Astrocyte of the spinal cord (primary cell): Measurements from ENCODE around the gene NRXN3.

Source experiments
- DNase-seq: peaks from one replicate; pipeline ENCODE4 v3.0.0; 2011; ENCODE audit warnings: low read depth, low spot score
- H3K4me3 ChIP-seq: 2 replicates; pipeline ENCODE4 v1.5.1; 2011; ENCODE audit warnings: low read depth, mild to moderate bottlenecking, low read length, moderate library complexity
- in situ Hi-C: cut with HindIII; loops from 2 replicates; pipeline ENCODE4 v1.10.0; 2017; ENCODE audit warnings: low sequenced_read_pairs
- TF ChIP-seq, protein P1 (sequence below): IDR thresholded peaks from 2 replicates; pipeline ENCODE4 v1.5.1; 2012; ENCODE audit warnings: low read depth, mild to moderate bottlenecking, low read length, inconsistent platforms

NRXN3 gene

DNA sequence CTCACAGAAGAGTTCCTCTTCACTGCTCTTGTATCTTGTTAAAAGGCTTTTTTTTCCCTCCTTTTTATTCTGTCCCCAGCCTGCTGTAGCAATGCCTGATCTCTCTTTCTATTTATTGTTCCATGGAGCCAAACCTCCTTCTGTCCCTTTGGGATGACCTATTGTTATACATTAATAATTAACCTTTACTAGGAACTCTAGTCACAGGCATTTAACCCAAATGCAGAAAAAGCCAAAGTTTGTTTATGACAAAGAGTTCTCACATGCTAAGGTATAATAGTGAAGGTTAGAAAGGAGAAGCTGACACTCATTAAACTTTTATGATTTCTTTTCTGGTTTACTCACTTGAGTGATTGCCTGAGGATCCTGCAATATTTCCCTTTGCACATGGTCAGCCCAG lies 535.8 kb downstream of the NRXN3 start:
- TF ChIP-seq, protein P1, sequence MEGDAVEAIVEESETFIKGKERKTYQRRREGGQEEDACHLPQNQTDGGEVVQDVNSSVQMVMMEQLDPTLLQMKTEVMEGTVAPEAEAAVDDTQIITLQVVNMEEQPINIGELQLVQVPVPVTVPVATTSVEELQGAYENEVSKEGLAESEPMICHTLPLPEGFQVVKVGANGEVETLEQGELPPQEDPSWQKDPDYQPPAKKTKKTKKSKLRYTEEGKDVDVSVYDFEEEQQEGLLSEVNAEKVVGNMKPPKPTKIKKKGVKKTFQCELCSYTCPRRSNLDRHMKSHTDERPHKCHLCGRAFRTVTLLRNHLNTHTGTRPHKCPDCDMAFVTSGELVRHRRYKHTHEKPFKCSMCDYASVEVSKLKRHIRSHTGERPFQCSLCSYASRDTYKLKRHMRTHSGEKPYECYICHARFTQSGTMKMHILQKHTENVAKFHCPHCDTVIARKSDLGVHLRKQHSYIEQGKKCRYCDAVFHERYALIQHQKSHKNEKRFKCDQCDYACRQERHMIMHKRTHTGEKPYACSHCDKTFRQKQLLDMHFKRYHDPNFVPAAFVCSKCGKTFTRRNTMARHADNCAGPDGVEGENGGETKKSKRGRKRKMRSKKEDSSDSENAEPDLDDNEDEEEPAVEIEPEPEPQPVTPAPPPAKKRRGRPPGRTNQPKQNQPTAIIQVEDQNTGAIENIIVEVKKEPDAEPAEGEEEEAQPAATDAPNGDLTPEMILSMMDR, result no peak
- H3K4me3 ChIP-seq, result no peak overlapping the region
- DNase-seq, result no peak
- in situ Hi-C loops, result no loop called here

DNA sequence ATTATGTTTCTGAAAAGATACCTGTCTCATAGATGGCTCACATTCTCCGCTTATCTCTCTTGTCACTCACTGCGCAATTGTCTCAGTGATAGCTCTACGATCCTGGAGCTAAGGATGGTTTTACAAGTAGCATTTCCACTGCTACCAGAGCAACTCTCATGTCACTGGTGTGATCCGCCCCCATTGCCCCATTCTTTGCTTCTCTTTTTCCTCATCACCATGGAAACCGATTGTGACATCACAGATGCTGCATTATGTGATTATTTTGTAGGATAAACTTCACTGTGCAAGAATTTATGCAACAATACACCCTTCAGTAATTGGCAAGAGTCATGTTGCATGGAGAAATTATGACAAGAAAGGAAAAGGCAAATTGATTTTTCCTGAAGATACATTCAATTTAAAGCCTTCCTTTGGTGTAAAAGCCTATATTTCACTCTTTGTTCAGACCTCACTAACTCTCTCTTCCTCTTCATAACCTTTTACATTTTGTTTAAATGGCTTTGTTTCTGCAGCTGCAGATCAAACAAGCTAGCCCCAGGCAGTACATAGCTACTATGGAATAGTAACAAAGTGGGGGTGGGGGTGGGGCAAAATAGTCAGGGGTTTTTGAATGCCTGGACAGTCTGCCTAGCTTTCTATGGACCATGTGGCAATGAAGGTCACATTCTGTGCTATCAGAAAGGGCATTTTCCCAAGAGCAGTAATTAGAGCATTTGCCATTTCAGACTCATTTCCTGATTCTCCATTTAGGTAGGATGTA lies 539.8 kb downstream of the NRXN3 start:
- no peak overlapping the region for H3K4me3 ChIP-seq
- TF ChIP-seq, protein P1, result no peak
- in situ Hi-C loops, result no loop called here
- no peak for DNase-seq

DNA sequence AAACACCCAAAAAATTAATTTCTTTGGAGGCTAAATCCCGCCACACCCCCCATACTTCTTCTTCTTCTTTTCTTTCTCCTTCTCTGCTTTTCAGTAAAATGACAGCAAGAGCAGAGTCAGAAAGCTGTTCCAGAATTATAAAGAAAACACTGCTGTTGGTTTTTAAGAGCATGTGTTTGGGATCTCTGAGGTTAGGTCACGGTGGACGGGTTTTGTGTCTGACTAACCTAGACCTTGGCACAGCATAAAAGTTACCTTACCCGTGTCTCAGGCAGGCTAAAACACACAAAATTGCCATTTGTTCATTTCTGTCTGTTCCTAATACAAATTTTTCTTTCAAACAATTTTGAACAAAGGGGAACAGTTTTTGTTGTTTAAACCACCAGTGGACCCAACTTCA lies 540.8 kb downstream of the NRXN3 start:
- TF ChIP-seq, protein P1, result no peak
- no peak overlapping the region for H3K4me3 ChIP-seq
- in situ Hi-C loops, result no loop called here
- DNase-seq, result no peak

DNA sequence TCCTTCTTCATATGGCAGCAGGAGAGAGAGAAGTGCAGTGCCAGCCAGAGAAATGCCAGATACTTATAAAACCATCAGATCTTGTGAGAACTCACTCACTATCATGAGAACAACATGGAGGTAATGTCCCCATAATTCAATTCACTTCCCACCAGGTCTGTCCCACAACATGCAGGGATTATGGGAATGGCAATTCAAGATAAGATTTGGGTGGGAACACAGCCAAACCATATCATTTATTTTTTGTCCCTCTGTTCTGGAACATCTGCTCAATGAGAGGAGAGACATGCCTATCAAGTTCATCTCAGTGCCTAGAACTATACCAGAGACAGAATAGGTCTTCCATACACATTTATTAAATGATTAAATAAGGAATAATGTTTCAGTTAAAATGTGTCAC lies 543.5 kb downstream of the NRXN3 start:
- TF ChIP-seq, protein P1, result no peak
- no peak for DNase-seq
- no peak overlapping the region for H3K4me3 ChIP-seq
- in situ Hi-C loops, result no loop called here

DNA sequence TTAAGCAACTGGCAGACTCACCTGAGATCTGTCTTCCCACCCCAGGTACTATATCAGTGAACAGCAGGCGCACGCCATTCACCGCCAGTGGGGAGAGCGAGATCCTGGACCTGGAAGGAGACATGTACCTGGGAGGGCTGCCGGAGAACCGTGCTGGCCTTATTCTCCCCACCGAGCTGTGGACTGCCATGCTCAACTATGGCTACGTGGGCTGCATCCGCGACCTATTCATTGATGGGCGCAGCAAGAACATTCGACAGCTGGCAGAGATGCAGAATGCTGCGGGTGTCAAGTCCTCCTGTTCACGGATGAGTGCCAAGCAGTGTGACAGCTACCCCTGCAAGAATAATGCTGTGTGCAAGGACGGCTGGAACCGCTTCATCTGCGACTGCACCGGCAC lies 544.5 kb downstream of the NRXN3 start:
- TF ChIP-seq, protein P1, result no peak
- DNase-seq, result no peak
- H3K4me3 ChIP-seq, result no peak overlapping the region
- in situ Hi-C loops, result no loop called here

DNA sequence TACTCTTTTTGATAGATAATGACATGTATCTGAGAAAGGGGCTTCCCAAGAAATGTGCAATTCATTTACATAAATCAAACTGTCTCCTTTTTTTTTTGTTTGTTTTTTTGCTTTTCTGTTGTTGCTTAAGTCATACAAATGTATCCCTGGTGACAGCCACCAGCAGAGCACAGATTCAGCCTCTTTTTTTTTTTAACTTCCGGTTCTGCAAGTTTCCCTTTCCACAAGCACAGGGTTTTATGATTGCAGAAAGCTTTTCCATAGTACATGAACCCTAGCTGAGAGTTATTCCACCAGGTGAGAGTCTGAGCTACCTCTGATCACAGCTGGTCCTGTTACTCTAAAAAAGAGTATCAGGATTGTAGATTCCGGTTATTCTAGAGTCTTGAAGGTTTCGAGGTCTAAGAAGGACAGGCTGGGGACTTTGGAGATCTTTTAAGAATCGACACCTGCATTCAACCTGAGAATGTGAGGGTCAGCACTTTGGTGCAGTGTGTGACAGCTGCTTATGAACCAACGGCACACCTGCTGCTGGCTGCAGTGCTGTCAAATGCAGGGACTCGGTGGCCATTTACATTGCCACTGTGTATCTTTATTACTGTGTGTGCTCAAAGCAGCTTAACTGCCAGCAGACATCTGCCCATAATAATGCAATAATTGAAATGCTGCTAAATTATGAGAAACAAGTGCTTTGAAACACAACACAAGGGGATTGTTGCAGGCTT lies 551.7 kb downstream of the NRXN3 start:
- in situ Hi-C loops, result no loop called here
- DNase-seq, result no peak
- no peak overlapping the region for H3K4me3 ChIP-seq
- TF ChIP-seq, protein P1, result no peak
